HepG2 (cell line): Measurements from ENCODE around the gene AMBRA1. TPM values are rescaled to one million over a fixed set of nuclear protein-coding genes. Genes with fewer than 3 reads are reported as not detected.
A peak's percentile ranks its signal among the peaks of the same experiment; 100 is the strongest.

Experiments
- ARNT ChIP-seq: fragments of 450-650 bp; IDR thresholded peaks from 2 replicates; pipeline ENCODE4 v1.6.1; 2017
- ATF2 ChIP-seq: sonication (generic); formaldehyde crosslinking; IDR thresholded peaks from 2 replicates; pipeline ENCODE4 v1.4.0; 2020; ENCODE audit warnings: missing genetic modification reagents
- BRCA1 ChIP-seq: sonication (generic); formaldehyde crosslinking; IDR thresholded peaks from 2 replicates; pipeline ENCODE4 v1.4.0; 2020; ENCODE audit warnings: missing genetic modification reagents
- ELF4 ChIP-seq: sonication (generic); formaldehyde crosslinking; IDR thresholded peaks from 2 replicates; pipeline ENCODE4 v1.5.0; 2020; ENCODE audit warnings: missing genetic modification reagents, mild to moderate bottlenecking, moderate library complexity, borderline replicate concordance
- FOSL2 ChIP-seq: sonication (generic); formaldehyde crosslinking; IDR thresholded peaks from 2 replicates; pipeline ENCODE4 v1.4.0; 2020; ENCODE audit warnings: missing genetic modification reagents
- FOXA3 ChIP-seq: IDR thresholded peaks from 2 replicates; pipeline ENCODE4 v1.6.1; 2016; ENCODE audit warnings: missing genetic modification reagents, missing compliant biosample characterization
- HDAC1 ChIP-seq: sonication (generic); formaldehyde crosslinking; IDR thresholded peaks from 2 replicates; pipeline ENCODE4 v1.5.1; 2020; ENCODE audit warnings: mild to moderate bottlenecking, missing genetic modification reagents
- HOXA9 ChIP-seq: sonication (generic); formaldehyde crosslinking; IDR thresholded peaks from 2 replicates; pipeline ENCODE4 v1.8.1; 2022; ENCODE audit warnings: missing genetic modification reagents, mild to moderate bottlenecking, moderate library complexity, borderline replicate concordance
- IRX3 ChIP-seq: sonication (generic); formaldehyde crosslinking; IDR thresholded peaks from 2 replicates; pipeline ENCODE4 v1.8.1; 2023; ENCODE audit warnings: mild to moderate bottlenecking, low read depth, missing genetic modification reagents, borderline replicate concordance
- NKX3-1 ChIP-seq: sonication (generic); formaldehyde crosslinking; IDR thresholded peaks from 2 replicates; pipeline ENCODE4 v1.5.0; 2020; ENCODE audit warnings: missing genetic modification reagents
- PLRG1 ChIP-seq: fragments of 450-650 bp; conservative IDR thresholded peaks from 2 replicates; pipeline ENCODE4 v1.6.1; 2016
- RBM39 ChIP-seq: fragments of 200-400 bp; formaldehyde crosslinking; IDR thresholded peaks from one replicate; pipeline ENCODE4 v1.6.1; 2018; ENCODE audit warnings: antibody characterized with exemption, mild to moderate bottlenecking, low read depth, low read length; ENCODE audit not compliant: poor library complexity, severe bottlenecking
- RXRB ChIP-seq: IDR thresholded peaks from 2 replicates; pipeline ENCODE4 v1.6.1; 2016; ENCODE audit warnings: borderline replicate concordance, missing genetic modification reagents, missing compliant biosample characterization
- TEAD3 ChIP-seq: optimal IDR thresholded peaks from 2 replicates; pipeline ENCODE3; 2016; ENCODE audit warnings: borderline replicate concordance
- THRA ChIP-seq: sonication (generic); formaldehyde crosslinking; IDR thresholded peaks from 2 replicates; pipeline ENCODE4 v1.4.0; 2020; ENCODE audit warnings: missing genetic modification reagents, borderline replicate concordance
- ZBTB3 ChIP-seq: sonication (generic); formaldehyde crosslinking; IDR thresholded peaks from 2 replicates; pipeline ENCODE4 v1.4.0; 2020; ENCODE audit warnings: low read depth, mild to moderate bottlenecking, moderate library complexity, missing genetic modification reagents, borderline replicate concordance
- ZMYM2 ChIP-seq: sonication (generic); formaldehyde crosslinking; IDR thresholded peaks from 2 replicates; pipeline ENCODE4 v1.8.0; 2022; ENCODE audit warnings: mild to moderate bottlenecking, missing genetic modification reagents
- ZNF282 ChIP-seq: fragments of 450-650 bp; IDR thresholded peaks from 2 replicates; pipeline ENCODE4 v1.6.1; 2018; ENCODE audit not compliant: partially characterized antibody
- ZNF432 ChIP-seq: sonication (generic); formaldehyde crosslinking; IDR thresholded peaks from 2 replicates; pipeline ENCODE4 v1.5.0; 2020; ENCODE audit warnings: missing genetic modification reagents, mild to moderate bottlenecking, borderline replicate concordance
- ZNF460 ChIP-seq: sonication (generic); formaldehyde crosslinking; IDR thresholded peaks from 2 replicates; pipeline ENCODE4 v1.5.1; 2020; ENCODE audit warnings: missing genetic modification reagents, mild to moderate bottlenecking, borderline replicate concordance
- ZNF549 ChIP-seq: sonication (generic); formaldehyde crosslinking; IDR thresholded peaks from 2 replicates; pipeline ENCODE4 v1.5.0; 2020; ENCODE audit warnings: missing genetic modification reagents
- ZNF556 ChIP-seq: sonication (generic); formaldehyde crosslinking; IDR thresholded peaks from 2 replicates; pipeline ENCODE4 v1.4.0; 2020; ENCODE audit warnings: mild to moderate bottlenecking, missing genetic modification reagents, borderline replicate concordance
- ZNF572 ChIP-seq: sonication (generic); formaldehyde crosslinking; IDR thresholded peaks from 2 replicates; pipeline ENCODE4 v1.5.1; 2020; ENCODE audit warnings: mild to moderate bottlenecking, missing genetic modification reagents
- ZNF652 ChIP-seq: IDR thresholded peaks from 2 replicates; pipeline ENCODE4 v1.6.1; 2016; ENCODE audit warnings: low read depth, borderline replicate concordance
- ZNF746 ChIP-seq: sonication (generic); formaldehyde crosslinking; IDR thresholded peaks from 2 replicates; pipeline ENCODE4 v1.8.0; 2022; ENCODE audit warnings: mild to moderate bottlenecking, missing genetic modification reagents
- ZNF768 ChIP-seq: sonication (generic); formaldehyde crosslinking; IDR thresholded peaks from 2 replicates; pipeline ENCODE4 v1.4.0; 2020; ENCODE audit warnings: missing genetic modification reagents
- ZNF800 ChIP-seq: sonication (generic); formaldehyde crosslinking; IDR thresholded peaks from 2 replicates; pipeline ENCODE4 v1.4.0; 2020; ENCODE audit warnings: missing genetic modification reagents
- polyA plus RNA-seq, 8 experiments: library from polyadenylated mRNA; depleted of rRNA in 3 of 8; stranded (reverse) in 7 of 8; unstranded in 1 of 8; fragments of >200 nt; fragmentation: Illumina TruSeq in 4 of 8; extraction: Trizol in 4 of 8; gene quantifications; 2 replicates each; pipeline versions ENCODE4 v1.2.1 to v1.2.3, GENCODE V29; 2011 to 2016; ENCODE audit warnings: low read depth in 4 of 8, missing spikeins in 1 of 8, mixed read lengths in 1 of 8; ENCODE audit not compliant: insufficient read depth in 1 of 8
- total RNA-seq, 5 experiments: library from RNA; depleted of rRNA; stranded (reverse); fragments of >200 nt; fragmentation: Illumina TruSeq; extraction: Trizol; gene quantifications; 2 replicates each; pipeline ENCODE4 v1.2.3, GENCODE V29; 2016; ENCODE audit warnings: low read depth in 1 of 5

Gene AMBRA1
- total and polyA plus RNA-seq, 2 of the 13 experiments (the other 11 are each of a cell fraction or from before 2014, with no cell fraction given), result 15.7 to 26.0 TPM

GRCh38 chr11:46381048-46381818 lies 212.6 kb downstream of the AMBRA1 start, which contains the start of gene MDK (continued):
- TF ChIP-seq ZNF460 (CRISPR knock-in tag) (no peak), ZMYM2 (CRISPR knock-in tag) (no peak), BRCA1 (CRISPR knock-in tag) (no peak), HDAC1 (peak; percentile 60; the same call in 1 of the 2 replicates), TEAD3 (no peak), RXRB (CRISPR knock-in tag) (no peak), ZNF652 (CRISPR knock-in tag) (no peak), ZNF746 (no peak; the same call in 1 of the 2 replicates), ZNF282 (no peak), IRX3 (CRISPR knock-in tag) (0 out of 2 replicates have a peak, but pooled peaks have one; percentile 29), ZBTB3 (CRISPR knock-in tag) (no peak), ZNF556 (no peak), ZNF768 (CRISPR knock-in tag) (0 out of 2 replicates have a peak, but pooled peaks have one; percentile 32), ZNF800 (CRISPR knock-in tag) (no peak), ELF4 (CRISPR knock-in tag) (no peak), ZNF572 (CRISPR knock-in tag) (no peak), FOXA3 (no peak), ARNT (no peak), PLRG1 (no peak), FOSL2 (no peak), RBM39 (peak; percentile 26), ZNF549 (CRISPR knock-in tag) (no peak), THRA (CRISPR knock-in tag) (no peak), HOXA9 (CRISPR knock-in tag) (0 out of 2 replicates have a peak, but pooled peaks have one; percentile 44), ATF2 (CRISPR knock-in tag) (no peak), NKX3-1 (CRISPR knock-in tag) (no peak), ZNF432 (CRISPR knock-in tag) (no peak)
